Measurements from ENCODE around the gene CAPN12. TPM values are rescaled to one million over a fixed set of nuclear protein-coding genes. Genes with fewer than 3 reads are reported as not detected.

CAPN12 gene
- total RNA-seq, 4 donors from 2014 or later: 0.42 TPM; not detected in 3

GRCh38 chr19:38684862-38685665, 59.2 kb downstream of the CAPN12 start:
- in situ Hi-C loops (cut with MboI; ENCODE audit: low sequenced_read_pairs in 4 of 4): no loop called here
- no peak for ATAC-seq

GRCh38 chr19:38684078-38684861, 60.0 kb downstream of the CAPN12 start:
- in situ Hi-C loops (cut with MboI; ENCODE audit: low sequenced_read_pairs in 4 of 4): no loop called here
- intact Hi-C loops (cut with DNase I; ENCODE audit: low total_unique reads): loop anchor here (2.0 kb wide), 1 partner anchor 25 kb away; no protein-coding TSS in a partner anchor
- DNase-seq (peak; percentile 56 to 86), ATAC-seq (peak; percentile 75 to 87)
- Histone ChIP-seq H3K27me3 (no peaks in the 10 kb centered on the region), H3K9me3 (no peaks in the 10 kb centered on the region), H3K4me3 (peak overlapping the region in 3 of 4 donors; percentile 3 to 27 (median 24)), H3K36me3 (no peaks in the 10 kb centered on the region), H3K27ac (peak overlapping the region; percentile 89 to 98 (median 96)), H3K4me1 (peaks cover 92 to 94% of the 10 kb centered on the region in 2 donors)
- TF ChIP-seq CTCF (IDR thresholded peaks at IDR 0.05 in 4 of 5, conservative IDR thresholded peaks at IDR 0.05 in 1 of 5): peak in 1 of 5 experiments; percentile 32
- TF ChIP-seq POLR2A (IDR thresholded peaks at IDR 0.05): peak; percentile 50 to 57

More at GRCh38 chr19:38684862-38685665, 59.2 kb downstream of the CAPN12 start:
- Histone ChIP-seq H3K36me3 (no peaks in the 10 kb centered on the region), H3K27me3 (no peaks in the 10 kb centered on the region), H3K27ac (peak overlapping the region; percentile 89 to 98 (median 96)), H3K4me3 (peak overlapping the region in 3 of 4 donors; percentile 3 to 27 (median 5)), H3K4me1 (peaks cover 87 to 91% of the 10 kb centered on the region in 2 donors), H3K9me3 (no peaks in the 10 kb centered on the region)
- TF ChIP-seq CTCF (IDR thresholded peaks at IDR 0.05 in 4 of 5, conservative IDR thresholded peaks at IDR 0.05 in 1 of 5): no peak
- TF ChIP-seq POLR2A (IDR thresholded peaks at IDR 0.05): no peak
- DNase-seq: no peak
- intact Hi-C loops (cut with DNase I; ENCODE audit: low total_unique reads): loop anchor here (2.0 kb wide), 1 partner anchor 26 kb away; no protein-coding TSS in a partner anchor

GRCh38 chr19:38683393-38684077, 60.7 kb downstream of the CAPN12 start:
- Histone ChIP-seq H3K36me3 (no peaks in the 10 kb centered on the region), H3K4me1 (peaks cover 89 to 94% of the 10 kb centered on the region in 2 donors), H3K9me3 (no peaks in the 10 kb centered on the region), H3K27ac (peak overlapping the region; percentile 89 to 98 (median 96)), H3K4me3 (peak overlapping the region in 2 of 4 donors; percentile 24 to 27), H3K27me3 (no peaks in the 10 kb centered on the region)
- TF ChIP-seq POLR2A (IDR thresholded peaks at IDR 0.05) (no peak), CTCF (IDR thresholded peaks at IDR 0.05 in 4 of 5, conservative IDR thresholded peaks at IDR 0.05 in 1 of 5) (no peak)
- ATAC-seq (peak; percentile 38 to 45), DNase-seq (peak; percentile 48 to 84)
- intact Hi-C loops (cut with DNase I; ENCODE audit: low total_unique reads): loop anchor here (1.0 to 2.0 kb wide), 2 partner anchors 25 to 32 kb away; no protein-coding TSS in a partner anchor
- in situ Hi-C loops (cut with MboI; ENCODE audit: low sequenced_read_pairs in 4 of 4): no loop called here

- in situ Hi-C loops (cut with MboI; ENCODE audit: low sequenced_read_pairs in 4 of 4): no loop called here
- H3K36me3 ChIP-seq: no peaks in the 10 kb centered on the region
- H3K4me3 ChIP-seq: no peak overlapping the region
- H3K4me1 ChIP-seq: peaks cover 89% of the 10 kb centered on the region in 2 donors
- DNase-seq (no peak), ATAC-seq (no peak)
- no peaks in the 10 kb centered on the region for H3K9me3 ChIP-seq
- intact Hi-C loops (cut with DNase I; ENCODE audit: low total_unique reads): loop anchor here (1.0 kb wide), 1 partner anchor 32 kb away; no protein-coding TSS in a partner anchor
- peak overlapping the region; percentile 89 to 98 (median 96) for H3K27ac ChIP-seq
- TF ChIP-seq CTCF (IDR thresholded peaks at IDR 0.05 in 4 of 5, conservative IDR thresholded peaks at IDR 0.05 in 1 of 5) (no peak), POLR2A (IDR thresholded peaks at IDR 0.05) (no peak)
- H3K27me3 ChIP-seq: no peaks in the 10 kb centered on the region
Observed at GRCh38 chr19:38682872-38683392, 61.3 kb downstream of the CAPN12 start.
